ENCODE data around the gene CLASP2.
"Not testable (repeated sequence)": the region's sequence is repeated elsewhere in the genome, so short reads cannot be mapped to it uniquely, and the experiment has no call there.

Gene CLASP2

DNA sequence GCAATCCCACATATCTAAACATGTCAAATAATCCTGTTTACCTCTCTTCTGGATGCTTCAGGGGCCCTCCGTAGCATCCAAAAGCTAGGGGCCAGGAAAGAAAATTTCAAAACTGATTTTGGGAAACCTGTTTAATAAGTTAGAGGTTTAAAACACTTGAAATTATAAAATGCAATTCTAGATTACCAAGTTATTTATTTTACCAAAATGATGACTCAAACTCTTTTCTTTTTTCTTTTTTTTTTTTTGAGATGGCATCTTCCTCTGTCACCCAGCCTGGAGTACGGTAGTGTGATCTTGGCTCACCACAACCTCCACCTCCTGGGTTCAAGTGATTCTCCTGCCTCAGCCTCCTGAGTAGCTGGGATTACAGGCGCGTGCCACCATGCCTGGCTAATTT, 258.5 kb downstream of the CLASP2 start:
- H3K36me3 Mint-ChIP-seq, H3K27me3 Mint-ChIP-seq, DNase-seq, H3K4me1 Mint-ChIP-seq, CTCF ChIA-PET, H3K27ac Mint-ChIP-seq, H3K4me3 Mint-ChIP-seq: not testable (repeated sequence)
- H3K9me3 Mint-ChIP-seq, result peaks cover 19% of the 10 kb centered on the region

DNA sequence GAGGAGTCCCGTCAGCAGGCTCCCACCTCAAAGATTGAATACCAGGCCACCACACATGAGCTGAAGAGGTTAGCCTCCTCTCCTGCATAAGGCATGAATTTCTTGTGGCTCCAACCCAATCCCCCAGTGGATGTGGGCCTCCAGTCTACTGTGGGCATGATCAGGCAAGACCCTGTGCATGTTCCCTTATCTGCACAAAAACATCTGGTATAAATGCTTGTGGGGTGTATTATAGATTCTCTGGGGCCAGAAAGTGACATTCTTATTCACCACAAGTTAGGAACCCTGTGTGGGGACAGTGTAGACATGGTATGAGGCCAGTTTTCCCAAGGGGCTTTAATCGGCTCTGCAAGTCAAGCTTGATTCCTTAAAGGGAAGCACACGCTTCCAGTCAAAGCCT, 259.6 kb downstream of the CLASP2 start:
- CTCF ChIA-PET, result no interaction called here
- no peak for DNase-seq
- H3K36me3 Mint-ChIP-seq, result peaks cover 11% of the 10 kb centered on the region
- H3K4me1 Mint-ChIP-seq, result no peaks in the 10 kb centered on the region
- peaks cover 6% of the 10 kb centered on the region for H3K27me3 Mint-ChIP-seq
- H3K9me3 Mint-ChIP-seq, result peaks cover 28% of the 10 kb centered on the region
- H3K27ac Mint-ChIP-seq, result no peak overlapping the region
- no peak overlapping the region for H3K4me3 Mint-ChIP-seq

DNA sequence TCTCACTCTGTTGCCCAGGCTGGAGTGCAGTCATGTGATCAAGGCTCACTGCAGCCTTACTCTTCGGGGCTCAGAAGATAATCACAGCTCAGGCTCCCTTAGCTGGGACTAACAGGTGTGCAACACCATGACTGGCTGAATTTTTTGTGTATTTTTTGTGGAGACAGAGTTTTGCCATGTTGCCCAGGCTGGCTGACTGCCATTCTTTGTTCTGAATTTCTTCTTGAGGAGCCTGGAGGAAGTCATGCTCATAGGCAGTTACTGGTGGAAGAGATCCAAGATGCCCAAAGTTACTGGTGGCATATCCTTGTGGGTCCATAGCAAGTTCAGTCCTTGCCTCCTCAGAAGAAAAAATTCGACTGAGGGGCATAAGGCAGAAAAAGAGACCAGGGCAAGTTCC, 261.3 kb downstream of the CLASP2 start:
- Mint-ChIP-seq H3K4me3 (no peak overlapping the region), H3K36me3 (peaks cover 11% of the 10 kb centered on the region), H3K9me3 (peaks cover 25% of the 10 kb centered on the region), H3K27ac (no peak overlapping the region), H3K4me1 (no peaks in the 10 kb centered on the region), H3K27me3 (peaks cover 6% of the 10 kb centered on the region)
- CTCF ChIA-PET, result no interaction called here
- no peak for DNase-seq

DNA sequence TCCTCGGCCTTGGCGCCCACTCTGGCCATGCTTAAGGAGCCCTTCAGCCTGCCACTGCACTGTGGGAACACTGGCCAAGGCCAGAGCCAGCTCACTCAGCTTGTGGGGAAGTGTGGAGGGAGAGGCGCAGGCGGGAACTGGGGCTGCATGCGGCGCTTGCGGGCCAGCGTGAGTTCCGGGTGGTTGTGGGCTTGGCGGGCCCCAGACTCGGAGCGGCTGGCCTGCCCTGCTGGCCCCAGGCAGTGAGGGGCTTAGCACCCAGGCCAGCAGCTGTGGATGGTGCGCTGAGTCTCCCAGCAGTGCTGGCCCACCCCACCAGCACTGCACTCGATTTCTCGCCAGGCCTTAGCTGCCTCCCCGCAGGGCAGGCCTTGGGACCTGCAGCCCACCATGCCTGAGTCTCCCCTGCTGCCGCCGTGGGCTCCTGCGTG, 264.7 kb downstream of the CLASP2 start:
- no peak overlapping the region for H3K27ac Mint-ChIP-seq
- CTCF ChIA-PET, result interaction anchor here (0.7 to 1.9 kb wide), 2 partner anchors 81 to 325 kb away, joined by 3 to 5 read pairs; no protein-coding TSS in a partner anchor
- H3K27me3 Mint-ChIP-seq, result peaks cover 6% of the 10 kb centered on the region
- no peak for DNase-seq
- peaks cover 9% of the 10 kb centered on the region for H3K36me3 Mint-ChIP-seq
- no peak overlapping the region for H3K4me3 Mint-ChIP-seq
- H3K9me3 Mint-ChIP-seq, result peaks cover 16% of the 10 kb centered on the region
- H3K4me1 Mint-ChIP-seq, result no peaks in the 10 kb centered on the region

DNA sequence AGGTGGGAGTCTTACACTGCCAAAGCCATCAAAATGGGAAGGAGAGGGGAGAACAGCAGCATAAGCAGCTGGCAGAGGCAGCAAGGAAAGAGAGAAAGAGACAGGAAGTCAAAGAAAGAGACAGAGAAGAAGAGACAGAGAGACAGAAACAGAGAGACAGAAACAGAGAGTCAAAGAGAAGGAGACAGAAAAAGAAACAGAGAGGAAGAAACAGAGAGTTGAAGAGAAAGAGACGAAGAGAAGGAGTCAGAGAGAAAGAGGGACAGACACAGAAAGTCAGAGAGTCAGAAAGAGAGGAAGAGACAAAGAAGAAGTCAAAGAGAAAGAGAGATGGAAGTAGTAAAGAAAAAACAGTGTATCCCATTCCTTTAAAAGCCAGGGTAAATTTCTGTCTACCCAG, 266.1 kb downstream of the CLASP2 start:
- peaks cover 10% of the 10 kb centered on the region for H3K9me3 Mint-ChIP-seq
- H3K36me3 Mint-ChIP-seq, H3K27ac Mint-ChIP-seq, H3K4me3 Mint-ChIP-seq, CTCF ChIA-PET, H3K4me1 Mint-ChIP-seq, DNase-seq, H3K27me3 Mint-ChIP-seq: not testable (repeated sequence)

DNA sequence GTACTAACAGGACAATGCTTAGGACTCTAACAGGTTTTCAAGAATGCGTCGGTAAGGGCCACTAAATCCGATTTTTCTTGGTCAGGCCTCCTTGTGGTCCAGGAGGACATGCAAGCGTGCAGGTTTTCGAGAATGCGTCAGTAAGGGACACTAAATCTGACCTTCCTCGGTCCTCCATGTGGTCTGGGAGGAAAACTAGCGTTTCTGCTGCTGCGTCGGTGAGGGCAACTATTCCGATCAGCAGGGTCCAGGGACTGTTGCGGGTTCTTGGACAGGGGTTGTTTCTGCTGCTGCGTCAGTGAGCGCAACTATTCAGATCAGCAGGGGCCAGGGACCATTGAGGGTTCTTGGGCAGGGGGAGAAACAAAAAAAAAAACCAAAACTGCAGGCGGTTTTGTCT, 270.1 kb downstream of the CLASP2 start:
- no peaks in the 10 kb centered on the region for H3K9me3 Mint-ChIP-seq
- H3K27me3 Mint-ChIP-seq, result no peaks in the 10 kb centered on the region
- CTCF ChIA-PET, result no interaction called here
- H3K36me3 Mint-ChIP-seq, result no peaks in the 10 kb centered on the region
- DNase-seq, result no peak
- H3K4me3 Mint-ChIP-seq, result no peak overlapping the region
- H3K4me1 Mint-ChIP-seq, result peaks cover 13% of the 10 kb centered on the region
- H3K27ac Mint-ChIP-seq, result no peak overlapping the region

DNA sequence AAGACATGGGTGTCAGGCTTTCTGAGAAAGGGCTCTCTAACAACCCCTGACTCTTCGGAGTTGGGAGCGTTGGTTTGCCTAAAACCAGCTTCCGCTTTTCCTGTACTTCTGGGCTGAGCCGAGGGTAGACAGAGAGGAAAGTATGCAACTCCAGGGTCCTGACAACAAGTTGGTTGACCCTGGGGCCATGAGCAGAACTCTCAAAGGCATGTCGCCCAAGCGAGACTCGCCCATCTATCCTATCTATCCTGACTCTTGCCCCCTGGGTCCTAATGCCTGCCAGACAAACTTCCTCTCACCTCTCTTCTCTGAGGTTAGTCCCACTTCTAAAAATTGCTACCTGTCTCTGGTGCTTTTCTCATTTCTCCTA, 270.8 kb downstream of the CLASP2 start:
- H3K27me3 Mint-ChIP-seq, CTCF ChIA-PET, H3K36me3 Mint-ChIP-seq, H3K9me3 Mint-ChIP-seq, DNase-seq: not testable (repeated sequence)
- Mint-ChIP-seq H3K4me3 (peak overlapping the region; percentile 47), H3K27ac (peak overlapping the region; percentile 58), H3K4me1 (peaks cover 14% of the 10 kb centered on the region)

All from activated naive CD4-positive, alpha-beta T cell treated with anti-CD3 and anti-CD28 coated beads, Interleukin-2, amount 10 ng/mL, durations not matched to agents 7 days and 5 days (primary cell).